GM12891 (cell line): ENCODE results near the gene HMX3.
"Not testable (repeated sequence)": the region's sequence is repeated elsewhere in the genome, so short reads cannot be mapped to it uniquely, and the experiment has no call there.

Source experiments
- DNase-seq: peaks from one replicate; pipeline ENCODE4 v3.0.0; 2011; ENCODE audit warnings: low spot score; ENCODE audit not compliant: insufficient read length
- FAIRE-seq: peaks from 2 replicates; lab custom pipeline; 2011; peaks lifted over from hg19 to GRCh38; lab: Jason Lieb, UNC
- PAX5 ChIP-seq: IDR thresholded peaks from 2 replicates; pipeline ENCODE4 v1.6.1; 2011; ENCODE audit warnings: low read length, moderate library complexity, mild to moderate bottlenecking; ENCODE audit not compliant: insufficient read depth, severe bottlenecking
- POLR2A ChIP-seq: IDR thresholded peaks from 2 replicates; pipeline ENCODE4 v1.6.1; 2011; ENCODE audit warnings: low read depth, low read length, control low read depth
- POLR2AphosphoS5 ChIP-seq: IDR thresholded peaks from 2 replicates; pipeline ENCODE4 v1.6.1; 2011; ENCODE audit warnings: low read depth, low read length, control low read depth
- POU2F2 ChIP-seq: IDR thresholded peaks from 2 replicates; pipeline ENCODE4 v1.6.1; 2011; ENCODE audit warnings: low read depth, mild to moderate bottlenecking, control low read depth, low read length, moderate library complexity
- SPI1 ChIP-seq: IDR thresholded peaks from 2 replicates; pipeline ENCODE4 v1.6.1; 2011; ENCODE audit warnings: low read depth, low read length, control low read depth
- TAF1 ChIP-seq: IDR thresholded peaks from 2 replicates; pipeline ENCODE4 v1.6.1; 2011; ENCODE audit warnings: low read depth, low read length, control low read depth

HMX3 gene

DNA sequence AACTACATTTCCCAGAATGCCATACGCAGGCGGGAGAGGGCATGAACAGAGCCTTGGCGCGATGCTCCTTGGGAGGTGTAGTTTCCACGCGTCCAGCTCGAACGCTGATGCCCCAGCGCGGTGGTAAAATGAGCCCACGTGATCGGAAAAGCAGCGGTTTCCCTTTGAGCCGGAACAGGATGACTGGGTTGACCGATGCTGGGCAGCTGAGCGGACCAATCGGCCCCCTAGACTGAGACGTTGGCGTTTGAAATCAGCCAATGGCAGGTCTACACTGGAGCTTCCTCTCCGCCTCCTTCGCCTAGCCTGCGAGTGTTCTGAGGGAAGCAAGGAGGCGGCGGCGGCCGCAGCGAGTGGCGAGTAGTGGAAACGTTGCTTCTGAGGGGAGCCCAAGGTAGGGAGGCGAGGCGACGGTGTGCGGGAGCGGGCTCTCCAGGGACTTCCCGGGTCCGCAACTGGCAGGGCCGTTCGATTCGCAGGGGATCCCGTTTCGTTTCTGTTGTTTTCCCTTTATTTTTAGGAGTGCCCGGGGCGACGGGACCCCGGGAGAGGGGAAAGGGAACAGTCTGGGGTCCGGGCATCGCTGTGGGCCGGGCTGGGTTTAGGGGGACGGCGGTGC is 18.4 kb downstream of the HMX3 start, which contains the start of gene BUB3:
BUB3 (plus strand) TSS at position 311 of the 619 bp plus-strand sequence. CDS start 516 bp downstream, outside the sequence.
- DNase-seq = peak; percentile 88
- TF ChIP-seq POLR2AphosphoS5 (peak; percentile 98), TAF1 (peak; percentile 90), POU2F2 (peak; percentile 89), PAX5 (no peak), POLR2A (peak; percentile 98), SPI1 (peak; percentile 40; the same call in 1 of the 2 replicates)
- peak; percentile 99 for FAIRE-seq

DNA sequence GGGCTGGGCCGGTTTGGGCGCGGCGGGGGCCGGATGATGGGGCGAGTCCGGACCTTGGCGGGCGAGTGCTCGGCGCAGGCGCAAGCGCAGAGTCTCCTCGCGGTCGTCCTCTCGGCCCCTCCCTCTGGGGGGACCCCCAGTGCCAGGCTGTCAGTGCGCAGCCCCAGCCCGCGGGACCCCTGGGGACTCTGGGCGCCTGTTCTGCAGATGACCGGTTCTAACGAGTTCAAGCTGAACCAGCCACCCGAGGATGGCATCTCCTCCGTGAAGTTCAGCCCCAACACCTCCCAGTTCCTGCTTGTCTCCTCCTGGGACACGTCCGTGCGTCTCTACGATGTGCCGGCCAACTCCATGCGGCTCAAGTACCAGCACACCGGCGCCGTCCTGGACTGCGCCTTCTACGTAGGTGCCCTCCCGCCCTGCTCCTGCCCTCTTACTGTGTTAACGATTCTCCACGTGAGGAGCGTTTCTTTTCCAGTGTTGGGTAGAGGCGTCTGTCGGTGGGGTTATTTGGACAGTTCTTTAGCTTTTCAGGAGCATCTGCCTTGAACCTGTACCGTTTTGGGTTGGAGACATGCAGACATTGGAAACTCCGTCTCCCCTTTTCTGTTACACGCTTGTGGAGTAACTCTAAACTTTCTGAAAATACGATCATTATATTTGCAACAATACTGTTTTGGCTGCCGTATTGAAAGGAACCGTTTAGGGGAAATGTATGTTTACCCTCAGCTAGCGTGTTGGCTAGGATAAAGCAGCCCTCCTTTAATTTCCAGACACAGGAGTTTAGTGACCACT is 19.1 kb downstream of the HMX3 start:
- DNase-seq (no peak), FAIRE-seq (no peak)
- TF ChIP-seq PAX5 = no peak

DNA sequence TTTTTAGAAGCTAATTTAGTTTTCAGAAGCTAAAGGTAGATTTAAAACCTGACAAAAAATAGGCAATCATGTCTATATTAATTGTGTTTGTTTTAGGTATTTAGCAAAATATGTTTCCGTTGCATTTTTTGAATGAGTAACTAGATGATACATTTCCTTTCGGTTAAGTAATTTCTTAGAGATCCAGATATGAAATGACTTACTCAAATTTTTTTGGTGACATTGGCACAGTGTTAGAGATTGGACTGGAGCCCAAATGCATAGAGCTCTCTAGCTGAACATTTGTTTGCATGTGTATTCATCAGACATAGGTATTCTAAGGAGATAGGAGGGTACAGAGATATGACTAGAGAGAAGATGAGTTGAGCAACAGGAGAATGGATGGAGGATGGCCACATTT is 20.3 kb downstream of the HMX3 start:
- FAIRE-seq = no peak
- TF ChIP-seq POLR2AphosphoS5 (no peak), SPI1 (no peak), PAX5 (no peak), POLR2A (no peak), POU2F2 (no peak), TAF1 (no peak)
- DNase-seq = no peak

DNA sequence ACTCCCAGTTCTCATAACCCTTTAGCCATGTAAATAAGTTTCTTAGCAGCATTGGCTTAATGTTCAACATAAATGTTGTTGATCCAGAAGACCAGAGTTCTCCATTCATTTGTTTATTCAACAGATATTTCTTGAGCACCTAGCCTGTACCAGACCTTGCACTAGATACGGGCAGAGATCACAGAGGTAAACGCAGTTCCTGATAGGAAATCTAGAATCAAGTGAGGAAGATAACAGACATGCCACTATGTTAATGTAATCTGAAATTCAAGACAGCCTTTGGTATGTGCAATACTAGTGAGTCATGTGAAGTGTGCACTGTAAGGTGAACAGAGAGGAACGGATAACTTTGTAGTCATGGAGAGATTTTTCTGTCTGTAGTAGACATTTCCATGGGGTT is 21.4 kb downstream of the HMX3 start:
- no peak for DNase-seq
- no peak for TF ChIP-seq POLR2AphosphoS5
- no peak for TF ChIP-seq SPI1
- no peak for TF ChIP-seq PAX5
- TF ChIP-seq POLR2A = no peak
- no peak for TF ChIP-seq POU2F2
- no peak for TF ChIP-seq TAF1
- peak; percentile 67 for FAIRE-seq

DNA sequence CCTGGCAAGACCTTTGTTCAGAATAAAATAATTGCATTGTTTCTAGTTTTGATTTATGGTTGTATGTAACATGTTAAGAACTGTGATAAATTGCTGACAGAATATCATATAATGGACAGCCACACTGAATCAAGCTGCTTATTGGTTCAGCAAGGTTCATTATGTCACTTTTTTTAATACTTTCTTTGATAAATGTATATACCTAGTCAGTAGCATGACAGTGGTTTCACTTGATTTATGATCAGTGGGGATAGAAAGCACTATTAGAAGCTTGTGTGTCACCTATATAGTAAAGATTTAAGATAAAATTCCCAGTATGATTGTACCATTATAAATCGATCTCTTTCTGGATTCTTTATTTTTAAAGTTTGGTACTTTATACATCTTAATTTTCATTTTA is 22.9 kb downstream of the HMX3 start:
- DNase-seq (no peak), FAIRE-seq (no peak)
- TF ChIP-seq POU2F2 (no peak), TAF1 (no peak), POLR2AphosphoS5 (no peak), PAX5 (no peak), SPI1 (no peak), POLR2A (no peak)

DNA sequence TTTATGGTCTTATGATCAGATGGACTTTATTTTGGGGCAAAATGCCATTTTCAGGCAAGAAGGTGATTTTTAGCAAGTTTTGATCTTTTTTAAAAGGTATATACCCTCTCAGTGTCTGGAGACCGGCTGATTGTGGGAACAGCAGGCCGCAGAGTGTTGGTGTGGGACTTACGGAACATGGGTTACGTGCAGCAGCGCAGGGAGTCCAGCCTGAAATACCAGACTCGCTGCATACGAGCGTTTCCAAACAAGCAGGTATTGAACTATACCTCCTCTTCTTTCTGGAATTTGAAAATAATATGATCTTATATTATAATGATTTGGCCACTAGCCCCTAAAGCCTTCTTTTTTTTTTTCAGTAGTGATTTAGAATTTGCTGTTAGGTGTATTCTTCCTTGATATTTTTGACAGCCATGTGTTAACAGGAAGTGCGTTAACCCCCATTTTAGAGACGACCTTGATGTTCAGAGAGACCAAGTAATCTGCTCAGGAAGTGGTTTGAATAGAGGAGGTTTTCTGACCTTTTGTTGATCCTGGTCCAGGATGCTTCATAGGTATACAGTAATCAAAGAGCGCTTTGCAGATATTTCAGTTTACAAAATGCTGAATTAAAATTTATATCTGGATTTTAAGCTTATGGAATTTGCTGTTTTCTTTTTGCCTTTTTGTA is 24.7 kb downstream of the HMX3 start:
- TF ChIP-seq POU2F2 (no peak), SPI1 (peak; percentile 59; the same call in 1 of the 2 replicates), POLR2AphosphoS5 (no peak)
- FAIRE-seq (no peak), DNase-seq (no peak)

DNA sequence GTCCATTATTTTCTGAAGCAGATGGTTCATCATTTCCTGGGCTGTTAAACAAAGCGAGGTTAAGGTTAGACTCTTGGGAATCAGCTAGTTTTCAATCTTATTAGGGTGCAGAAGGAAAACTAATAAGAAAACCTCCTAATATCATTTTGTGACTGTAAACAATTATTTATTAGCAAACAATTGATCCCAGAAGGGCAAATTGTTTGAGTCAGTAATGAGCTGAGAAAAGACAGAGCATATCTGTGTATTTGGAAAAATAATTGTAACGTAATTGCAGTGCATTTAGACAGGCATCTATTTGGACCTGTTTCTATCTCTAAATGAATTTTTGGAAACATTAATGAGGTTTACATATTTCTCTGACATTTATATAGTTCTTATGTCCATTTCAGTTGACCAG is 28.5 kb downstream of the HMX3 start:
- TF ChIP-seq TAF1 = no peak
- TF ChIP-seq PAX5 = no peak
- TF ChIP-seq SPI1 = no peak
- no peak for TF ChIP-seq POU2F2
- no peak for TF ChIP-seq POLR2AphosphoS5
- DNase-seq = no peak
- no peak for FAIRE-seq

DNA sequence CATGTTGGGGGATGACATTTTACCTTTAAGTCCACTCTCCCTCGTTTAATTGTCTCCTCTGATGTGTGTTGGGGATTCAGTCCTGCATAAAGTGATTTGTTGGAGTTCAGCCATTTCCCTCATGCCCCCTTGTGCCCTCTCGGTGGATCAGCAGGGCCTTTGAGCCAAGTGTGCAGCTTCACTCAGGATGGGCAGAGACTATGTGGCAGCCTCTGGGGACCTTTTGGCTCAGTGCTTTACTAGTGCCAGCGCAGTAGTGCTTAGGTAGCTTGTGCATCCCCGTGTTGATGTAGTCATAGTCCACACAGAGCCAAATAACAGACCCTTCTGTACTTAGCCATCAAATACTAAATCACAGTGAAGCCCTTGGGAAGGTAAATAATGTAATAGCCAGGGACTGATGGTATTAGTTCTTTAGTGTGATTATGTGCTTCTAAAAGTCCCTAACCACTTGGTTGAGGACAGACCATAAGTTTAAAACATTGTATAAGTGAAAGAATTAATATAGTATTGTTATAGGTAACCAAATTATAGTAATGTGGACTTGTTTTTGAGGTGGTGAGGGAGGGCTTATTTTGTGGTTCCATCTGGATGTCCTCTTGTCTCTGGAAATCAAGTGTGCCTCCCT is 29.8 kb downstream of the HMX3 start:
- TF ChIP-seq POU2F2 (no peak), PAX5 (no peak), POLR2AphosphoS5 (peak; percentile 50; the same call in 1 of the 2 replicates), POLR2A (peak; percentile 51; the same call in 1 of the 2 replicates), TAF1 (no peak)
- DNase-seq (no peak), FAIRE-seq (peak; percentile 9)

DNA sequence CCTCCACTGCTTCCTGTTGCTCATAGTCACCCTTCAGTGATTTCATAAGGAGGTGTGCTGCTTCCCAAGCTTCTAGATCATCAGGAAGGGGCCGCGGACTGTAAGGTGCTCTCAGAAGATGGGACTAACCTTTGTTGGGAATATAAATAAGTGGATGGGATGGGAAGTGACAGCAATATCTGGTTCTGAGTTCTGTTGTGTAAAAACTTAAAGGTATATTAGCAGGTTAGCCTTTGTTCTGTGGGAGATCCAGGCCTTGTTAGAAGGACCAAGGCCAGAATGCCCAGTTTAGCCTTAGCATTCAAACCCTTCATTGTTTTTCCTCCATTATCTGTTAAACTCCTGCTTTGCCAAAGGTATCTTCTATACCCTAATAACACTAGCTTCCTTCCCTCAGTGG is 30.8 kb downstream of the HMX3 start:
- TF ChIP-seq POLR2A (peak; percentile 53; the same call in 1 of the 2 replicates), POLR2AphosphoS5 (peak; percentile 58; the same call in 1 of the 2 replicates), SPI1 (no peak), TAF1 (no peak)
- DNase-seq = no peak
- FAIRE-seq = no peak

DNA sequence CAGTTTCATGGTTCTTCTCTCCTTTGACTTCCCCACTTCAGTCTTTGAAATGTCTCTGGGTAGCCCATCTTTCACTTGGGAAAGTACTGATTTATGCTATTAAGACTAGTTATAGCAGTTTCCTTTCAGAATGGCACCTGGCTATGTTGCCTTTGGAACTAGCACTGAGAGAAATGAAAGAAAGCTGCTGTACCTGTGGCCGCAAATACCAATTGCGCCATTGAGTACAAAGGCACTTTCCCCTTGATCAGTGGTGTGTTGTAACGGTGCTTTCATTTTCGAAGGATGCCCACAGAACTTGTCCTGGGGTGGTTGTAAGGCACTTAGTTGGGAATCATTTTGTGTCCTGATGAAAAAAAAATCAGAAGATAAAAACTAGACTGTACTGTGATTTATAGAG is 35.2 kb downstream of the HMX3 start:
- FAIRE-seq (no peak), DNase-seq (no peak)
- no peak for TF ChIP-seq PAX5
- no peak for TF ChIP-seq POLR2AphosphoS5
- TF ChIP-seq TAF1 = no peak

DNA sequence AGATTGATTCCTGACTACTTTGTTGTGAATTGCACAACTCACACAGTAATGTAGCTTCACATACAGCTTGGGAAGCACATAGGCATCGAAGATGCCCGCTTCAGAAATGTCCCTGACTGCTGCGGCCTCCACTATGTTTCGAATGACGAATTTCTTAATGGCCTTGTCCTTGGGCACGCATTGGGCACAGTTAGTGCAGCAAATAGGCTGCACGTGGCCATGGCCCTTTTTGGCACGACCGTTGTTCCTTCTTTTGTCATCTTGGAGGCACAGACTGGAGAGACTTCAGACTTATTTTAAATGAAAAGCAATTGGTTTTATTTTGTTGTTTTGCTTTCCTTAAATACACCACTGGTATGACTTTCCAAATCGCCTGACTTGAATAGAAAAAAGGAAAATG is 35.8 kb downstream of the HMX3 start:
- not testable (repeated sequence) for DNase-seq, FAIRE-seq
